ENCODE results near the gene TANGO6.
A peak's percentile ranks its signal among the peaks of the same experiment; 100 is the strongest.

DNA sequence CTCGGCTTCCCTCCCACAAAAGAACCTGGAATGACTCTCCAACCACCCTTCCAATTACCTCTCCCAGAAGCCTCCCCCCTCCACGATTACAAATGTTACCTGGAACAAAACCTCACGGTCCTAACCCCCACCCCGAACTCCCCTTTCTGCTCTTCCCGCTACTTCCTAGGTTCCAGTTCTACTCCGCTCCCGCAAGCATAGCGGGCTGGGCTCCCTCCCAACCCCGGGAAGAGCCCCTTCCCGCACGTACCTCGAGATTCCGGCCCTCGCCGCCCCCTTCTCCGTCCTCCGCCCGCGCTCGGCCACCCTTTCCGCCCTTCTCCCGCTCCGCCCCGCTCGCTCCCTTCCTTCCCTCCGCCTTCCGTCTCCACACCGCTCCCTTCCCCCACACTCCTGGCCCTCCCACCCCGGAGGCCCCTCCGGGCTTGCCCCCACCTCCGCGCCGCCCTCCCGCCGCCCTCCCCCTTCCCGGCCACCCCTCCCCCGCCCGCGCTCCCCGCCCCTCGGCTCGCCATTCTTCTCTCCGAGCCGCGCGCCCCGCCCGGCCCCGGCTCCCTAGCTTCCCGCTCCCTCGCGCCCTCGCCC lies 288.6 kb downstream of the TANGO6 start:
- peak; percentile 84 for TF ChIP-seq NBN (IDR thresholded peaks at IDR 0.05)
- TF ChIP-seq, protein P1, sequence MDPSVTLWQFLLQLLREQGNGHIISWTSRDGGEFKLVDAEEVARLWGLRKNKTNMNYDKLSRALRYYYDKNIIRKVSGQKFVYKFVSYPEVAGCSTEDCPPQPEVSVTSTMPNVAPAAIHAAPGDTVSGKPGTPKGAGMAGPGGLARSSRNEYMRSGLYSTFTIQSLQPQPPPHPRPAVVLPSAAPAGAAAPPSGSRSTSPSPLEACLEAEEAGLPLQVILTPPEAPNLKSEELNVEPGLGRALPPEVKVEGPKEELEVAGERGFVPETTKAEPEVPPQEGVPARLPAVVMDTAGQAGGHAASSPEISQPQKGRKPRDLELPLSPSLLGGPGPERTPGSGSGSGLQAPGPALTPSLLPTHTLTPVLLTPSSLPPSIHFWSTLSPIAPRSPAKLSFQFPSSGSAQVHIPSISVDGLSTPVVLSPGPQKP (IDR thresholded peaks at IDR 0.05; ENCODE audit: low read depth, low read length), result no peak
- no peak for TF ChIP-seq ETV6 (conservative IDR thresholded peaks at IDR 0.05 in 1 of 2, IDR thresholded peaks at IDR 0.05 in 1 of 2; ENCODE audit: borderline replicate concordance in 1 of 2, low read depth in 1 of 2)
- no peak for TF ChIP-seq SP1 (IDR thresholded peaks at IDR 0.05; ENCODE audit: low read depth, low read length)
- TF ChIP-seq PRDM15 (CRISPR knock-in tag; IDR thresholded peaks at IDR 0.05), result no peak
- TF ChIP-seq, protein P2, sequence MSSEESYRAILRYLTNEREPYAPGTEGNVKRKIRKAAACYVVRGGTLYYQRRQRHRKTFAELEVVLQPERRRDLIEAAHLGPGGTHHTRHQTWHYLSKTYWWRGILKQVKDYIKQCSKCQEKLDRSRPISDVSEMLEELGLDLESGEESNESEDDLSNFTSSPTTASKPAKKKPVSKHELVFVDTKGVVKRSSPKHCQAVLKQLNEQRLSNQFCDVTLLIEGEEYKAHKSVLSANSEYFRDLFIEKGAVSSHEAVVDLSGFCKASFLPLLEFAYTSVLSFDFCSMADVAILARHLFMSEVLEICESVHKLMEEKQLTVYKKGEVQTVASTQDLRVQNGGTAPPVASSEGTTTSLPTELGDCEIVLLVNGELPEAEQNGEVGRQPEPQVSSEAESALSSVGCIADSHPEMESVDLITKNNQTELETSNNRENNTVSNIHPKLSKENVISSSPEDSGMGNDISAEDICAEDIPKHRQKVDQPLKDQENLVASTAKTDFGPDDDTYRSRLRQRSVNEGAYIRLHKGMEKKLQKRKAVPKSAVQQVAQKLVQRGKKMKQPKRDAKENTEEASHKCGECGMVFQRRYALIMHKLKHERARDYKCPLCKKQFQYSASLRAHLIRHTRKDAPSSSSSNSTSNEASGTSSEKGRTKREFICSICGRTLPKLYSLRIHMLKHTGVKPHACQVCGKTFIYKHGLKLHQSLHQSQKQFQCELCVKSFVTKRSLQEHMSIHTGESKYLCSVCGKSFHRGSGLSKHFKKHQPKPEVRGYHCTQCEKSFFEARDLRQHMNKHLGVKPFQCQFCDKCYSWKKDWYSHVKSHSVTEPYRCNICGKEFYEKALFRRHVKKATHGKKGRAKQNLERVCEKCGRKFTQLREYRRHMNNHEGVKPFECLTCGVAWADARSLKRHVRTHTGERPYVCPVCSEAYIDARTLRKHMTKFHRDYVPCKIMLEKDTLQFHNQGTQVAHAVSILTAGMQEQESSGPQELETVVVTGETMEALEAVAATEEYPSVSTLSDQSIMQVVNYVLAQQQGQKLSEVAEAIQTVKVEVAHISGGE (CRISPR knock-in tag; IDR thresholded peaks at IDR 0.05), result no peak
- TF ChIP-seq CTCF (IDR thresholded peaks at IDR 0.05 in 2 of 3, conservative IDR thresholded peaks at IDR 0.05 in 1 of 3; ENCODE audit: control insufficient read depth in 2 of 3, extremely low read depth in 1 of 3, insufficient read depth in 1 of 3, low read depth in 3 of 3, low read length in 3 of 3), result no peak
- TF ChIP-seq PAX8 (IDR thresholded peaks at IDR 0.05), result no peak
- TF ChIP-seq CEBPB (IDR thresholded peaks at IDR 0.05; ENCODE audit: borderline replicate concordance in 1 of 2, low read depth in 2 of 2, low read length in 2 of 2), result no peak
- TF ChIP-seq USF2 (IDR thresholded peaks at IDR 0.05; ENCODE audit: borderline replicate concordance, low read depth, low read length), result no peak
- TF ChIP-seq, protein P3, sequence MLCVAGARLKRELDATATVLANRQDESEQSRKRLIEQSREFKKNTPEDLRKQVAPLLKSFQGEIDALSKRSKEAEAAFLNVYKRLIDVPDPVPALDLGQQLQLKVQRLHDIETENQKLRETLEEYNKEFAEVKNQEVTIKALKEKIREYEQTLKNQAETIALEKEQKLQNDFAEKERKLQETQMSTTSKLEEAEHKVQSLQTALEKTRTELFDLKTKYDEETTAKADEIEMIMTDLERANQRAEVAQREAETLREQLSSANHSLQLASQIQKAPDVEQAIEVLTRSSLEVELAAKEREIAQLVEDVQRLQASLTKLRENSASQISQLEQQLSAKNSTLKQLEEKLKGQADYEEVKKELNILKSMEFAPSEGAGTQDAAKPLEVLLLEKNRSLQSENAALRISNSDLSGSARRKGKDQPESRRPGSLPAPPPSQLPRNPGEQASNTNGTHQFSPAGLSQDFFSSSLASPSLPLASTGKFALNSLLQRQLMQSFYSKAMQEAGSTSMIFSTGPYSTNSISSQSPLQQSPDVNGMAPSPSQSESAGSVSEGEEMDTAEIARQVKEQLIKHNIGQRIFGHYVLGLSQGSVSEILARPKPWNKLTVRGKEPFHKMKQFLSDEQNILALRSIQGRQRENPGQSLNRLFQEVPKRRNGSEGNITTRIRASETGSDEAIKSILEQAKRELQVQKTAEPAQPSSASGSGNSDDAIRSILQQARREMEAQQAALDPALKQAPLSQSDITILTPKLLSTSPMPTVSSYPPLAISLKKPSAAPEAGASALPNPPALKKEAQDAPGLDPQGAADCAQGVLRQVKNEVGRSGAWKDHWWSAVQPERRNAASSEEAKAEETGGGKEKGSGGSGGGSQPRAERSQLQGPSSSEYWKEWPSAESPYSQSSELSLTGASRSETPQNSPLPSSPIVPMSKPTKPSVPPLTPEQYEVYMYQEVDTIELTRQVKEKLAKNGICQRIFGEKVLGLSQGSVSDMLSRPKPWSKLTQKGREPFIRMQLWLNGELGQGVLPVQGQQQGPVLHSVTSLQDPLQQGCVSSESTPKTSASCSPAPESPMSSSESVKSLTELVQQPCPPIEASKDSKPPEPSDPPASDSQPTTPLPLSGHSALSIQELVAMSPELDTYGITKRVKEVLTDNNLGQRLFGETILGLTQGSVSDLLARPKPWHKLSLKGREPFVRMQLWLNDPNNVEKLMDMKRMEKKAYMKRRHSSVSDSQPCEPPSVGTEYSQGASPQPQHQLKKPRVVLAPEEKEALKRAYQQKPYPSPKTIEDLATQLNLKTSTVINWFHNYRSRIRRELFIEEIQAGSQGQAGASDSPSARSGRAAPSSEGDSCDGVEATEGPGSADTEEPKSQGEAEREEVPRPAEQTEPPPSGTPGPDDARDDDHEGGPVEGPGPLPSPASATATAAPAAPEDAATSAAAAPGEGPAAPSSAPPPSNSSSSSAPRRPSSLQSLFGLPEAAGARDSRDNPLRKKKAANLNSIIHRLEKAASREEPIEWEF (IDR thresholded peaks at IDR 0.05; ENCODE audit: insufficient replicate concordance, low read depth, low read length), result no peak
- TF ChIP-seq SIN3A (IDR thresholded peaks at IDR 0.05; ENCODE audit: low read depth, low read length), result no peak
- TF ChIP-seq POLR2AphosphoS5 (IDR thresholded peaks at IDR 0.05; ENCODE audit: low read length), result no peak
- TF ChIP-seq SMC3 (IDR thresholded peaks at IDR 0.05; ENCODE audit: borderline replicate concordance, low read length), result no peak
